ENCODE measurements around the gene HIVEP3. TPM values are rescaled to one million over a fixed set of nuclear protein-coding genes. Genes with fewer than 3 reads are reported as not detected.

The HIVEP3 gene
- total RNA-seq, 4 donors from 2014 or later = 1.4 to 3.0 (median 2.3) TPM

- Histone ChIP-seq H3K27me3 (no peaks in the 10 kb centered on the region), H3K36me3 (no peaks in the 10 kb centered on the region), H3K27ac (replicated peaks in 1 of 4) (no peak overlapping the region), H3K4me1 (peaks cover 0 to 18% (median under 1%) of the 10 kb centered on the region in 4 donors), H3K4me3 (no peak overlapping the region), H3K9me3 (no peaks in the 10 kb centered on the region)
- no peak for DNase-seq (ENCODE audit: extremely low spot score)
- intact Hi-C loops (cut with DNase I) = no loop called here
- no peak for TF ChIP-seq EP300 (IDR thresholded peaks at IDR 0.05)
- TF ChIP-seq POLR2A (IDR thresholded peaks at IDR 0.05; ENCODE audit: low read depth) = no peak
- no peak for TF ChIP-seq POLR2AphosphoS5 (IDR thresholded peaks at IDR 0.05)
- TF ChIP-seq, protein P1, sequence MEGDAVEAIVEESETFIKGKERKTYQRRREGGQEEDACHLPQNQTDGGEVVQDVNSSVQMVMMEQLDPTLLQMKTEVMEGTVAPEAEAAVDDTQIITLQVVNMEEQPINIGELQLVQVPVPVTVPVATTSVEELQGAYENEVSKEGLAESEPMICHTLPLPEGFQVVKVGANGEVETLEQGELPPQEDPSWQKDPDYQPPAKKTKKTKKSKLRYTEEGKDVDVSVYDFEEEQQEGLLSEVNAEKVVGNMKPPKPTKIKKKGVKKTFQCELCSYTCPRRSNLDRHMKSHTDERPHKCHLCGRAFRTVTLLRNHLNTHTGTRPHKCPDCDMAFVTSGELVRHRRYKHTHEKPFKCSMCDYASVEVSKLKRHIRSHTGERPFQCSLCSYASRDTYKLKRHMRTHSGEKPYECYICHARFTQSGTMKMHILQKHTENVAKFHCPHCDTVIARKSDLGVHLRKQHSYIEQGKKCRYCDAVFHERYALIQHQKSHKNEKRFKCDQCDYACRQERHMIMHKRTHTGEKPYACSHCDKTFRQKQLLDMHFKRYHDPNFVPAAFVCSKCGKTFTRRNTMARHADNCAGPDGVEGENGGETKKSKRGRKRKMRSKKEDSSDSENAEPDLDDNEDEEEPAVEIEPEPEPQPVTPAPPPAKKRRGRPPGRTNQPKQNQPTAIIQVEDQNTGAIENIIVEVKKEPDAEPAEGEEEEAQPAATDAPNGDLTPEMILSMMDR (IDR thresholded peaks at IDR 0.05) = no peak
Observed at GRCh38 chr1:41882486-41882885, 36.2 kb downstream of the HIVEP3 start.

- WGBS = 46% methylated on average over 5 of the region's 5 CpGs
- Histone ChIP-seq H3K27ac (replicated peaks in 1 of 4) (no peak overlapping the region), H3K27me3 (no peaks in the 10 kb centered on the region), H3K4me1 (peaks cover 0 to 22% (median 2%) of the 10 kb centered on the region in 4 donors), H3K4me3 (no peak overlapping the region), H3K36me3 (no peaks in the 10 kb centered on the region), H3K9me3 (no peaks in the 10 kb centered on the region)
- DNase-seq (ENCODE audit: extremely low spot score) = no peak
- TF ChIP-seq EP300 (IDR thresholded peaks at IDR 0.05) (no peak), POLR2A (IDR thresholded peaks at IDR 0.05; ENCODE audit: low read depth) (no peak), POLR2AphosphoS5 (IDR thresholded peaks at IDR 0.05) (no peak)
- TF ChIP-seq, protein P1 (IDR thresholded peaks at IDR 0.05) = no peak
- intact Hi-C loops (cut with DNase I) = no loop called here
Observed at GRCh38 chr1:41882068-41882477, 36.6 kb downstream of the HIVEP3 start.

- no peak overlapping the region for H3K4me3 ChIP-seq
- TF ChIP-seq EP300 (IDR thresholded peaks at IDR 0.05) = no peak
- TF ChIP-seq POLR2AphosphoS5 (IDR thresholded peaks at IDR 0.05) = no peak
- TF ChIP-seq POLR2A (IDR thresholded peaks at IDR 0.05; ENCODE audit: low read depth) = no peak
- TF ChIP-seq, protein P1 (IDR thresholded peaks at IDR 0.05) = no peak
- no peaks in the 10 kb centered on the region for H3K36me3 ChIP-seq
- WGBS = 83% methylated on average over 5 of the region's 5 CpGs
- no peak overlapping the region for H3K27ac ChIP-seq (replicated peaks in 1 of 4)
- DNase-seq (ENCODE audit: extremely low spot score) = no peak
- H3K9me3 ChIP-seq = no peaks in the 10 kb centered on the region
- H3K4me1 ChIP-seq = peaks cover 0 to 26% (median 3%) of the 10 kb centered on the region in 4 donors
- intact Hi-C loops (cut with DNase I) = no loop called here
- H3K27me3 ChIP-seq = no peaks in the 10 kb centered on the region
Observed at GRCh38 chr1:41880950-41881885, 37.5 kb downstream of the HIVEP3 start.

DNA sequence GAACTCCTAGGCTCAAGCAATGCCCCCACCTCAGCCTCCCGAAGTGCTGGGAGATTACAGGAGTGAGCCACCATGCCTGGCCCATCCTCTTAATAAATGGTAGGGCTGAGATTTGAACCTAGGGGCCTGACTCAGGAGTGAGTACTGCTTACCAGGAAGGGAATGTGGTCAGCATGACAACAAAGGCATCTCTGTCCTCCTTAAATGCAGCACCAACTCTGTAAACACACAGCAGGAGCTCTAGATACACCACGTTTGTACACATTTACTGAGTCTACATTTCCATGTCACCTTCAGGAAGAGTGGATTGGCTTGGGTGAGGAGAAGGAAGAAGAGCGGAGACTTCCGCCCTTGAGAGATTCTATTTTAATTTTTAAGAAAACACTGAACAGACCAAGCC, 38.5 kb downstream of the HIVEP3 start:
- WGBS = 78% methylated on average over 4 of the region's 4 CpGs
- intact Hi-C loops (cut with DNase I) = no loop called here

More for the DNA sequence above, 38.5 kb downstream of the HIVEP3 start:
- TF ChIP-seq, protein P1 (IDR thresholded peaks at IDR 0.05) = no peak
- no peak for TF ChIP-seq EP300 (IDR thresholded peaks at IDR 0.05)
- TF ChIP-seq POLR2A (IDR thresholded peaks at IDR 0.05; ENCODE audit: low read depth) = no peak
- TF ChIP-seq POLR2AphosphoS5 (IDR thresholded peaks at IDR 0.05) = no peak
- Histone ChIP-seq H3K4me3 (no peak overlapping the region), H3K36me3 (no peaks in the 10 kb centered on the region), H3K27ac (replicated peaks in 1 of 4) (no peak overlapping the region), H3K4me1 (peaks cover 0 to 31% (median 4%) of the 10 kb centered on the region in 4 donors), H3K9me3 (no peaks in the 10 kb centered on the region), H3K27me3 (no peaks in the 10 kb centered on the region)
- DNase-seq (ENCODE audit: extremely low spot score) = no peak
